ENCODE results near the gene C12orf42. TPM values are rescaled to one million over a fixed set of nuclear protein-coding genes. Genes with fewer than 3 reads are reported as not detected.
A peak's percentile ranks its signal among the peaks of the same experiment; 100 is the strongest.

The C12orf42 gene
- total RNA-seq, 1 experiment from 2014 or later, result not detected

GRCh38 chr12:103313894-103314293 is 181.9 kb downstream of the C12orf42 start:
- Histone ChIP-seq H3K36me3 (replicated peaks; ENCODE audit: control insufficient read depth, insufficient read depth, low read length) (no peaks in the 10 kb centered on the region), H3K4me3 (ENCODE audit: insufficient read depth, low read depth, low read length) (no peak overlapping the region), H3K27me3 (ENCODE audit: control insufficient read depth, insufficient read depth, low read length) (no peaks in the 10 kb centered on the region)
- no peak for DNase-seq

- Histone ChIP-seq H3K27me3 (ENCODE audit: control insufficient read depth, insufficient read depth, low read length) (no peaks in the 10 kb centered on the region), H3K36me3 (replicated peaks; ENCODE audit: control insufficient read depth, insufficient read depth, low read length) (no peaks in the 10 kb centered on the region), H3K4me3 (ENCODE audit: insufficient read depth, low read depth, low read length) (no peak overlapping the region)
- DNase-seq, result no peak
Observed at GRCh38 chr12:103312742-103313354, 182.9 kb downstream of the C12orf42 start.

- Histone ChIP-seq H3K36me3 (replicated peaks; ENCODE audit: control insufficient read depth, insufficient read depth, low read length) (no peaks in the 10 kb centered on the region), H3K4me3 (ENCODE audit: insufficient read depth, low read depth, low read length) (no peak overlapping the region), H3K27me3 (ENCODE audit: control insufficient read depth, insufficient read depth, low read length) (no peaks in the 10 kb centered on the region)
- DNase-seq, result no peak
Observed at GRCh38 chr12:103310546-103311270, 185.1 kb downstream of the C12orf42 start.

- no peak for DNase-seq
- no peaks in the 10 kb centered on the region for H3K27me3 ChIP-seq (ENCODE audit: control insufficient read depth, insufficient read depth, low read length)
- no peaks in the 10 kb centered on the region for H3K36me3 ChIP-seq (replicated peaks; ENCODE audit: control insufficient read depth, insufficient read depth, low read length)
- no peak overlapping the region for H3K4me3 ChIP-seq (ENCODE audit: insufficient read depth, low read depth, low read length)
Observed at GRCh38 chr12:103308396-103308795, 187.4 kb downstream of the C12orf42 start.

- no peak for DNase-seq
- Histone ChIP-seq H3K4me3 (ENCODE audit: insufficient read depth, low read depth, low read length) (no peak overlapping the region), H3K27me3 (ENCODE audit: control insufficient read depth, insufficient read depth, low read length) (no peaks in the 10 kb centered on the region; the same call in 1 of the 2 replicates), H3K36me3 (replicated peaks; ENCODE audit: control insufficient read depth, insufficient read depth, low read length) (no peaks in the 10 kb centered on the region)
Observed at GRCh38 chr12:103303484-103303883, 192.3 kb downstream of the C12orf42 start.

- Histone ChIP-seq H3K27me3 (ENCODE audit: control insufficient read depth, insufficient read depth, low read length) (no peaks in the 10 kb centered on the region; the same call in 1 of the 2 replicates), H3K4me3 (ENCODE audit: insufficient read depth, low read depth, low read length) (peak overlapping the region; percentile 23; the same call in 1 of the 2 replicates), H3K36me3 (replicated peaks; ENCODE audit: control insufficient read depth, insufficient read depth, low read length) (no peaks in the 10 kb centered on the region)
- peak; percentile 67 for DNase-seq
Observed at GRCh38 chr12:103301642-103302591, 193.9 kb downstream of the C12orf42 start.

- H3K36me3 ChIP-seq (replicated peaks; ENCODE audit: control insufficient read depth, insufficient read depth, low read length), result no peaks in the 10 kb centered on the region
- H3K4me3 ChIP-seq (ENCODE audit: insufficient read depth, low read depth, low read length), result no peak overlapping the region
- H3K27me3 ChIP-seq (ENCODE audit: control insufficient read depth, insufficient read depth, low read length), result no peaks in the 10 kb centered on the region
- DNase-seq, result no peak
Observed at GRCh38 chr12:103288016-103288415, 207.8 kb downstream of the C12orf42 start.

GRCh38 chr12:103282124-103282523 is 213.6 kb downstream of the C12orf42 start:
- DNase-seq, result no peak
- Histone ChIP-seq H3K36me3 (replicated peaks; ENCODE audit: control insufficient read depth, insufficient read depth, low read length) (no peaks in the 10 kb centered on the region), H3K27me3 (ENCODE audit: control insufficient read depth, insufficient read depth, low read length) (no peaks in the 10 kb centered on the region), H3K4me3 (ENCODE audit: insufficient read depth, low read depth, low read length) (no peak overlapping the region)

GRCh38 chr12:103279444-103279843 is 216.3 kb downstream of the C12orf42 start:
- no peak overlapping the region for H3K4me3 ChIP-seq (ENCODE audit: insufficient read depth, low read depth, low read length)
- no peaks in the 10 kb centered on the region for H3K27me3 ChIP-seq (ENCODE audit: control insufficient read depth, insufficient read depth, low read length)
- no peaks in the 10 kb centered on the region for H3K36me3 ChIP-seq (replicated peaks; ENCODE audit: control insufficient read depth, insufficient read depth, low read length)
- no peak for DNase-seq

- no peak for DNase-seq
- no peaks in the 10 kb centered on the region for H3K27me3 ChIP-seq (ENCODE audit: control insufficient read depth, insufficient read depth, low read length)
- no peaks in the 10 kb centered on the region for H3K36me3 ChIP-seq (replicated peaks; ENCODE audit: control insufficient read depth, insufficient read depth, low read length)
- H3K4me3 ChIP-seq (ENCODE audit: insufficient read depth, low read depth, low read length), result no peak overlapping the region
Observed at GRCh38 chr12:103278329-103278728, 217.4 kb downstream of the C12orf42 start.

GRCh38 chr12:103273645-103274044 is 222.1 kb downstream of the C12orf42 start:
- no peaks in the 10 kb centered on the region for H3K27me3 ChIP-seq (ENCODE audit: control insufficient read depth, insufficient read depth, low read length)
- no peak overlapping the region for H3K4me3 ChIP-seq (ENCODE audit: insufficient read depth, low read depth, low read length)
- H3K36me3 ChIP-seq (replicated peaks; ENCODE audit: control insufficient read depth, insufficient read depth, low read length), result no peaks in the 10 kb centered on the region
- no peak for DNase-seq

- no peaks in the 10 kb centered on the region for H3K36me3 ChIP-seq (replicated peaks; ENCODE audit: control insufficient read depth, insufficient read depth, low read length)
- no peaks in the 10 kb centered on the region for H3K27me3 ChIP-seq (ENCODE audit: control insufficient read depth, insufficient read depth, low read length)
- H3K4me3 ChIP-seq (ENCODE audit: insufficient read depth, low read depth, low read length), result no peak overlapping the region
- DNase-seq, result no peak
Observed at GRCh38 chr12:103272949-103273348, 222.8 kb downstream of the C12orf42 start.

- Histone ChIP-seq H3K36me3 (replicated peaks; ENCODE audit: control insufficient read depth, insufficient read depth, low read length) (no peaks in the 10 kb centered on the region), H3K4me3 (ENCODE audit: insufficient read depth, low read depth, low read length) (no peak overlapping the region), H3K27me3 (ENCODE audit: control insufficient read depth, insufficient read depth, low read length) (no peaks in the 10 kb centered on the region)
- no peak for DNase-seq
Observed at GRCh38 chr12:103269946-103270345, 225.8 kb downstream of the C12orf42 start.

GRCh38 chr12:103268831-103269514 is 226.8 kb downstream of the C12orf42 start:
- Histone ChIP-seq H3K27me3 (ENCODE audit: control insufficient read depth, insufficient read depth, low read length) (no peaks in the 10 kb centered on the region), H3K36me3 (replicated peaks; ENCODE audit: control insufficient read depth, insufficient read depth, low read length) (no peaks in the 10 kb centered on the region), H3K4me3 (ENCODE audit: insufficient read depth, low read depth, low read length) (no peak overlapping the region)
- no peak for DNase-seq
